Tibial artery (tissue), 4 donors: ENCODE results near the gene TMBIM1.

Experiments used
- DNase-seq, 2 donors: peaks; one replicate each; pipeline ENCODE4 v3.0.0-alpha.2; 2019
- H3K27ac ChIP-seq, 2 donors: fragments of 200-600 bp; sonication (generic) in 1 of 2; 1 replicate in 1 of 2; 2 replicates in 1 of 2; pipeline ENCODE4 v1.5.1; 2018 to 2019; ENCODE audit warnings: mild to moderate bottlenecking in 1 of 2
- H3K27me3 ChIP-seq, 2 donors: fragments of 200-600 bp; sonication (generic) in 1 of 2; one replicate each; pipeline versions ENCODE4 v1.5.1 to v1.6.0; 2016 to 2019
- H3K36me3 ChIP-seq, 3 donors: fragments of 200-600 bp; sonication (generic) in 2 of 3; one replicate each; pipeline ENCODE4 v1.5.1; 2016 to 2019; ENCODE audit warnings: mild to moderate bottlenecking in 2 of 3
- H3K4me1 ChIP-seq, 4 donors: fragments of 200-600 bp; sonication (generic) in 2 of 4; 1 replicate in 3 of 4; 2 replicates in 1 of 4; pipeline ENCODE4 v1.5.1; 2016 to 2019
- H3K4me3 ChIP-seq, 2 donors: fragments of 200-600 bp; sonication (generic) in 1 of 2; 1 replicate in 1 of 2; 2 replicates in 1 of 2; pipeline ENCODE4 v1.5.1; 2018 to 2019; ENCODE audit warnings: mild to moderate bottlenecking in 2 of 2
- H3K9me3 ChIP-seq, 3 donors: fragments of 200-600 bp; sonication (generic) in 1 of 3; one replicate each; pipeline ENCODE4 v1.5.1; 2016 to 2019
- CTCF ChIP-seq, 2 experiments: fragments of 200-600 bp in 1 of 2; fragments of 450-650 bp in 1 of 2; IDR thresholded peaks; one replicate each; pipeline ENCODE4 v1.5.1; 2017 to 2019; ENCODE audit warnings: antibody characterized with exemption in 2 of 2, mild to moderate bottlenecking in 1 of 2, moderate library complexity in 1 of 2
- intact Hi-C: fragments of 100-400 bp; cut with DNase I; formaldehyde crosslinking; loops from one replicate; pipeline ENCODE4 v1.15.0; 2023; ENCODE audit warnings: low total_unique reads

Gene TMBIM1

GRCh38 chr2:218286570-218287459 lies 5.5 kb downstream of the TMBIM1 start:
- Histone ChIP-seq H3K27ac (peak overlapping the region; percentile 99), H3K4me1 (peaks cover 9 to 92% (median 86%) of the 10 kb centered on the region in 4 donors), H3K4me3 (peak overlapping the region; percentile 53 to 56), H3K27me3 (no peaks in the 10 kb centered on the region), H3K9me3 (no peaks in the 10 kb centered on the region), H3K36me3 (peaks cover under 1 to 2% (median 1%) of the 10 kb centered on the region in 3 donors)
- DNase-seq = peak; percentile 97 to 98
- intact Hi-C loops = loop anchor here (5.0 kb wide), 1 partner anchor 110 kb away; the partner anchor contains the start of gene CTDSP1
- TF ChIP-seq CTCF (IDR thresholded peaks at IDR 0.05) = no peak

- Histone ChIP-seq H3K27ac (peak overlapping the region; percentile 99), H3K9me3 (no peaks in the 10 kb centered on the region), H3K4me1 (peaks cover 9 to 91% (median 87%) of the 10 kb centered on the region in 4 donors), H3K4me3 (peak overlapping the region; percentile 53 to 56), H3K36me3 (peaks cover 13 to 14% (median 13%) of the 10 kb centered on the region in 3 donors), H3K27me3 (no peaks in the 10 kb centered on the region)
- intact Hi-C loops = loop anchor here (5.0 kb wide), 1 partner anchor 112 kb away; the partner anchor contains the start of gene CTDSP1
- TF ChIP-seq CTCF (IDR thresholded peaks at IDR 0.05) = no peak
- DNase-seq = peak; percentile 84 to 95
Observed at GRCh38 chr2:218285604-218286003, 6.7 kb downstream of the TMBIM1 start.

GRCh38 chr2:218284106-218284811 lies 8.0 kb downstream of the TMBIM1 start:
- DNase-seq = peak; percentile 72 to 87
- Histone ChIP-seq H3K36me3 (peaks cover 26 to 27% (median 26%) of the 10 kb centered on the region in 3 donors), H3K27me3 (no peaks in the 10 kb centered on the region), H3K9me3 (no peaks in the 10 kb centered on the region), H3K27ac (peak overlapping the region; percentile 99), H3K4me3 (peak overlapping the region; percentile 30 to 34), H3K4me1 (peaks cover 9 to 89% (median 73%) of the 10 kb centered on the region in 4 donors)
- no peak for TF ChIP-seq CTCF (IDR thresholded peaks at IDR 0.05)
- intact Hi-C loops = no loop called here

- Histone ChIP-seq H3K36me3 (peaks cover 44 to 46% (median 45%) of the 10 kb centered on the region in 3 donors), H3K4me1 (peaks cover 9 to 94% (median 58%) of the 10 kb centered on the region in 4 donors), H3K4me3 (peak overlapping the region in 1 of 2 donors; percentile 31), H3K27ac (peak overlapping the region; percentile 99), H3K9me3 (no peaks in the 10 kb centered on the region), H3K27me3 (no peaks in the 10 kb centered on the region)
- intact Hi-C loops = no loop called here
- TF ChIP-seq CTCF (IDR thresholded peaks at IDR 0.05) = no peak
- peak; percentile 53 to 91 for DNase-seq
Observed at GRCh38 chr2:218282173-218282991, 9.9 kb downstream of the TMBIM1 start.

- Histone ChIP-seq H3K27ac (peak overlapping the region; percentile 99), H3K36me3 (peaks cover 53 to 55% (median 54%) of the 10 kb centered on the region in 3 donors), H3K27me3 (no peaks in the 10 kb centered on the region), H3K4me1 (peaks cover 9 to 88% (median 56%) of the 10 kb centered on the region in 4 donors), H3K9me3 (no peaks in the 10 kb centered on the region), H3K4me3 (no peak overlapping the region)
- DNase-seq = peak in 1 of 2 donors; percentile 79
- intact Hi-C loops = no loop called here
- no peak for TF ChIP-seq CTCF (IDR thresholded peaks at IDR 0.05)
Observed at GRCh38 chr2:218281449-218281848, 10.9 kb downstream of the TMBIM1 start.
